ENCODE results near the gene FOSL2.

GRCh38 chr2:28343971-28344715 lies 48.5 kb upstream of the FOSL2 start:
- TF ChIP-seq, protein P1, sequence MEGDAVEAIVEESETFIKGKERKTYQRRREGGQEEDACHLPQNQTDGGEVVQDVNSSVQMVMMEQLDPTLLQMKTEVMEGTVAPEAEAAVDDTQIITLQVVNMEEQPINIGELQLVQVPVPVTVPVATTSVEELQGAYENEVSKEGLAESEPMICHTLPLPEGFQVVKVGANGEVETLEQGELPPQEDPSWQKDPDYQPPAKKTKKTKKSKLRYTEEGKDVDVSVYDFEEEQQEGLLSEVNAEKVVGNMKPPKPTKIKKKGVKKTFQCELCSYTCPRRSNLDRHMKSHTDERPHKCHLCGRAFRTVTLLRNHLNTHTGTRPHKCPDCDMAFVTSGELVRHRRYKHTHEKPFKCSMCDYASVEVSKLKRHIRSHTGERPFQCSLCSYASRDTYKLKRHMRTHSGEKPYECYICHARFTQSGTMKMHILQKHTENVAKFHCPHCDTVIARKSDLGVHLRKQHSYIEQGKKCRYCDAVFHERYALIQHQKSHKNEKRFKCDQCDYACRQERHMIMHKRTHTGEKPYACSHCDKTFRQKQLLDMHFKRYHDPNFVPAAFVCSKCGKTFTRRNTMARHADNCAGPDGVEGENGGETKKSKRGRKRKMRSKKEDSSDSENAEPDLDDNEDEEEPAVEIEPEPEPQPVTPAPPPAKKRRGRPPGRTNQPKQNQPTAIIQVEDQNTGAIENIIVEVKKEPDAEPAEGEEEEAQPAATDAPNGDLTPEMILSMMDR (IDR thresholded peaks at IDR 0.05), result no peak
- TF ChIP-seq POLR2A (IDR thresholded peaks at IDR 0.05), result no peak

Measured in vagina (tissue), 2 donors.